H1 (cell line): Measurements from ENCODE around the gene JAM2. TPM values are rescaled to one million over a fixed set of nuclear protein-coding genes. Genes with fewer than 3 reads are reported as not detected.

Experiments used
- BCL11A ChIP-seq, 2 experiments: IDR thresholded peaks; one replicate each; pipeline ENCODE4 v1.6.1; 2011; ENCODE audit warnings: low read depth in 2 of 2, low read length in 2 of 2, mild to moderate bottlenecking in 2 of 2
- EGR1 ChIP-seq: IDR thresholded peaks from 2 replicates; pipeline ENCODE4 v1.6.1; 2011; ENCODE audit warnings: low read depth, low read length, borderline replicate concordance
- POLR2A ChIP-seq, 2 experiments: IDR thresholded peaks; 1 replicate in 1 of 2; 2 replicates in 1 of 2; pipeline ENCODE4 v1.6.1; 2011; ENCODE audit warnings: low read depth in 2 of 2, low read length in 2 of 2, mild to moderate bottlenecking in 2 of 2; ENCODE audit errors: control extremely low read depth in 1 of 2
- SAP30 ChIP-seq: fragments of 300-600 bp; sonication (generic); IDR thresholded peaks from 2 replicates; pipeline ENCODE4 v1.7.1; 2012; ENCODE audit warnings: low read length, moderate library complexity, mild to moderate bottlenecking, inconsistent platforms; ENCODE audit not compliant: insufficient read depth, insufficient replicate concordance
- SP2 ChIP-seq: IDR thresholded peaks from 2 replicates; pipeline ENCODE4 v1.6.1; 2012; ENCODE audit warnings: mild to moderate bottlenecking, low read length, inconsistent platforms
- polyA plus RNA-seq, 7 experiments: library from polyadenylated mRNA; depleted of rRNA in 3 of 7; stranded (reverse) in 5 of 7; unstranded in 2 of 7; fragments of >200 nt in 5 of 7; fragments of 200-250 nt in 2 of 7; gene quantifications; 1 replicate in 5 of 7; 2 replicates in 1 of 7; 4 replicates in 1 of 7; pipeline versions ENCODE4 v1.2.1 to v1.2.3, GENCODE V29; 2011 to 2013; ENCODE audit warnings: missing spikeins in 2 of 7, mixed read lengths in 2 of 7
- total RNA-seq: library from RNA; stranded (reverse); fragmentation: NEBNext Ultra II Directional; extraction: Animal tissue kit (Norgen Biotek cat#: 25700); gene quantifications from 2 replicates; pipeline ENCODE4 v1.2.1, GENCODE V29; 2021
- TF ChIP-seq, protein P1 (sequence below): fragments of 300-600 bp; sonication (generic); IDR thresholded peaks from 2 replicates; pipeline ENCODE4 v1.7.1; 2012; ENCODE audit warnings: low read length, moderate library complexity, mild to moderate bottlenecking, inconsistent platforms; ENCODE audit not compliant: insufficient replicate concordance

The JAM2 gene
- total and polyA plus RNA-seq, 2 of the 8 experiments (the other 6 are each of a cell fraction or from before 2014, with no cell fraction given), result 4.9 to 9.5 TPM

DNA sequence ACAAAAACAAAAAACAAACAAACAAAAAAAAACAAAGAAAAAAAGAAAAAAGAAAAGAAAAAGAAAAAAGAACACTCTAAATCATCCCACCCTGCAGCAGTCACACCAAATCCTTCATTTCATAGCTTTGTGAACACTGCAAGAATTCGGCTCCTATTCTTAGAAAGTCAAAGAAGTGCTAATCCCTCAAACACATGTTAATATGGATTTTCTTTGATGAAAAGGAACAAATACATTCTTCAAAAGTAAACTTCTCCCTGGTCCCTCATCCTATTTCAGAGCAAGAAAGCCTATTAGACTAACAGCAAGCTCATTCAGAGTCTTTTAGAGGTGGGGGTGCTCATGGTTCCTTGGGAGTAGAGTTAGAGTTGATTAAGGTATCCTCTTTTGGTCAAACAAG lies 24.6 kb upstream of the JAM2 start (continued):
- TF ChIP-seq, protein P1, sequence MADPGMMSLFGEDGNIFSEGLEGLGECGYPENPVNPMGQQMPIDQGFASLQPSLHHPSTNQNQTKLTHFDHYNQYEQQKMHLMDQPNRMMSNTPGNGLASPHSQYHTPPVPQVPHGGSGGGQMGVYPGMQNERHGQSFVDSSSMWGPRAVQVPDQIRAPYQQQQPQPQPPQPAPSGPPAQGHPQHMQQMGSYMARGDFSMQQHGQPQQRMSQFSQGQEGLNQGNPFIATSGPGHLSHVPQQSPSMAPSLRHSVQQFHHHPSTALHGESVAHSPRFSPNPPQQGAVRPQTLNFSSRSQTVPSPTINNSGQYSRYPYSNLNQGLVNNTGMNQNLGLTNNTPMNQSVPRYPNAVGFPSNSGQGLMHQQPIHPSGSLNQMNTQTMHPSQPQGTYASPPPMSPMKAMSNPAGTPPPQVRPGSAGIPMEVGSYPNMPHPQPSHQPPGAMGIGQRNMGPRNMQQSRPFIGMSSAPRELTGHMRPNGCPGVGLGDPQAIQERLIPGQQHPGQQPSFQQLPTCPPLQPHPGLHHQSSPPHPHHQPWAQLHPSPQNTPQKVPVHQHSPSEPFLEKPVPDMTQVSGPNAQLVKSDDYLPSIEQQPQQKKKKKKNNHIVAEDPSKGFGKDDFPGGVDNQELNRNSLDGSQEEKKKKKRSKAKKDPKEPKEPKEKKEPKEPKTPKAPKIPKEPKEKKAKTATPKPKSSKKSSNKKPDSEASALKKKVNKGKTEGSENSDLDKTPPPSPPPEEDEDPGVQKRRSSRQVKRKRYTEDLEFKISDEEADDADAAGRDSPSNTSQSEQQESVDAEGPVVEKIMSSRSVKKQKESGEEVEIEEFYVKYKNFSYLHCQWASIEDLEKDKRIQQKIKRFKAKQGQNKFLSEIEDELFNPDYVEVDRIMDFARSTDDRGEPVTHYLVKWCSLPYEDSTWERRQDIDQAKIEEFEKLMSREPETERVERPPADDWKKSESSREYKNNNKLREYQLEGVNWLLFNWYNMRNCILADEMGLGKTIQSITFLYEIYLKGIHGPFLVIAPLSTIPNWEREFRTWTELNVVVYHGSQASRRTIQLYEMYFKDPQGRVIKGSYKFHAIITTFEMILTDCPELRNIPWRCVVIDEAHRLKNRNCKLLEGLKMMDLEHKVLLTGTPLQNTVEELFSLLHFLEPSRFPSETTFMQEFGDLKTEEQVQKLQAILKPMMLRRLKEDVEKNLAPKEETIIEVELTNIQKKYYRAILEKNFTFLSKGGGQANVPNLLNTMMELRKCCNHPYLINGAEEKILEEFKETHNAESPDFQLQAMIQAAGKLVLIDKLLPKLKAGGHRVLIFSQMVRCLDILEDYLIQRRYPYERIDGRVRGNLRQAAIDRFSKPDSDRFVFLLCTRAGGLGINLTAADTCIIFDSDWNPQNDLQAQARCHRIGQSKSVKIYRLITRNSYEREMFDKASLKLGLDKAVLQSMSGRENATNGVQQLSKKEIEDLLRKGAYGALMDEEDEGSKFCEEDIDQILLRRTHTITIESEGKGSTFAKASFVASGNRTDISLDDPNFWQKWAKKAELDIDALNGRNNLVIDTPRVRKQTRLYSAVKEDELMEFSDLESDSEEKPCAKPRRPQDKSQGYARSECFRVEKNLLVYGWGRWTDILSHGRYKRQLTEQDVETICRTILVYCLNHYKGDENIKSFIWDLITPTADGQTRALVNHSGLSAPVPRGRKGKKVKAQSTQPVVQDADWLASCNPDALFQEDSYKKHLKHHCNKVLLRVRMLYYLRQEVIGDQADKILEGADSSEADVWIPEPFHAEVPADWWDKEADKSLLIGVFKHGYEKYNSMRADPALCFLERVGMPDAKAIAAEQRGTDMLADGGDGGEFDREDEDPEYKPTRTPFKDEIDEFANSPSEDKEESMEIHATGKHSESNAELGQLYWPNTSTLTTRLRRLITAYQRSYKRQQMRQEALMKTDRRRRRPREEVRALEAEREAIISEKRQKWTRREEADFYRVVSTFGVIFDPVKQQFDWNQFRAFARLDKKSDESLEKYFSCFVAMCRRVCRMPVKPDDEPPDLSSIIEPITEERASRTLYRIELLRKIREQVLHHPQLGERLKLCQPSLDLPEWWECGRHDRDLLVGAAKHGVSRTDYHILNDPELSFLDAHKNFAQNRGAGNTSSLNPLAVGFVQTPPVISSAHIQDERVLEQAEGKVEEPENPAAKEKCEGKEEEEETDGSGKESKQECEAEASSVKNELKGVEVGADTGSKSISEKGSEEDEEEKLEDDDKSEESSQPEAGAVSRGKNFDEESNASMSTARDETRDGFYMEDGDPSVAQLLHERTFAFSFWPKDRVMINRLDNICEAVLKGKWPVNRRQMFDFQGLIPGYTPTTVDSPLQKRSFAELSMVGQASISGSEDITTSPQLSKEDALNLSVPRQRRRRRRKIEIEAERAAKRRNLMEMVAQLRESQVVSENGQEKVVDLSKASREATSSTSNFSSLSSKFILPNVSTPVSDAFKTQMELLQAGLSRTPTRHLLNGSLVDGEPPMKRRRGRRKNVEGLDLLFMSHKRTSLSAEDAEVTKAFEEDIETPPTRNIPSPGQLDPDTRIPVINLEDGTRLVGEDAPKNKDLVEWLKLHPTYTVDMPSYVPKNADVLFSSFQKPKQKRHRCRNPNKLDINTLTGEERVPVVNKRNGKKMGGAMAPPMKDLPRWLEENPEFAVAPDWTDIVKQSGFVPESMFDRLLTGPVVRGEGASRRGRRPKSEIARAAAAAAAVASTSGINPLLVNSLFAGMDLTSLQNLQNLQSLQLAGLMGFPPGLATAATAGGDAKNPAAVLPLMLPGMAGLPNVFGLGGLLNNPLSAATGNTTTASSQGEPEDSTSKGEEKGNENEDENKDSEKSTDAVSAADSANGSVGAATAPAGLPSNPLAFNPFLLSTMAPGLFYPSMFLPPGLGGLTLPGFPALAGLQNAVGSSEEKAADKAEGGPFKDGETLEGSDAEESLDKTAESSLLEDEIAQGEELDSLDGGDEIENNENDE, result no peak
- TF ChIP-seq BCL11A (IDR thresholded peaks at IDR 0.05; ENCODE audit: low read depth in 2 of 2, low read length in 2 of 2) (no peak), POLR2A (IDR thresholded peaks at IDR 0.05; ENCODE audit: control extremely low read depth in 1 of 2, low read depth in 2 of 2, low read length in 2 of 2) (no peak), EGR1 (no peak), SP2 (no peak), SAP30 (no peak)
